Activated CD8-positive, alpha-beta memory T cell treated with anti-CD3 and anti-CD28 coated beads, Interleukin-2, amount 10 ng/mL, durations not matched to agents 7 days and 5 days (primary cell): Measurements from ENCODE around the gene PDE4D. TPM values are rescaled to one million over a fixed set of nuclear protein-coding genes. Genes with fewer than 3 reads are reported as not detected.

Source experiments
- ATAC-seq: fragments of 150-1000 bp; cut with Tn5 transposase; one replicate; pipeline ENCODE4 v1.10.0; 2021; ENCODE audit warnings: moderate library complexity
- CTCF ChIA-PET: fragments of 350-600 bp; sonication (Branson Sonifier 250); formaldehyde crosslinking; loops from one replicate; lab custom pipeline; 2021; ENCODE audit warnings: antibody characterized with exemption; lab: Charles Lee
- DNase-seq: peaks from one replicate; pipeline ENCODE4 v3.0.0-alpha.2; 2020
- H3K27ac Mint-ChIP-seq: one replicate; pipeline ENCODE4 v1.8.0; 2021; ENCODE audit warnings: mild to moderate bottlenecking, mixed read lengths
- H3K27me3 Mint-ChIP-seq: one replicate; pipeline ENCODE4 v1.8.0; 2021; ENCODE audit warnings: mixed read lengths
- H3K36me3 Mint-ChIP-seq: one replicate; pipeline ENCODE4 v1.8.0; 2021; ENCODE audit warnings: mild to moderate bottlenecking, mixed read lengths
- H3K4me1 Mint-ChIP-seq: one replicate; pipeline ENCODE4 v1.8.0; 2021; ENCODE audit warnings: mixed read lengths
- H3K4me3 Mint-ChIP-seq: one replicate; pipeline ENCODE4 v1.8.0; 2021; ENCODE audit warnings: mild to moderate bottlenecking, moderate library complexity, mixed read lengths
- H3K9me3 Mint-ChIP-seq: one replicate; pipeline ENCODE4 v1.8.0; 2022; ENCODE audit warnings: low read depth, mixed read lengths
- total RNA-seq, 2 experiments: library from RNA; stranded (reverse); gene quantifications; one replicate each; pipeline ENCODE4 v1.2.3, GENCODE V29; 2021

Gene PDE4D
- total RNA-seq, 2 experiments from 2014 or later, result 59.3 to 66.2 TPM

- H3K4me1 Mint-ChIP-seq, result no peaks in the 10 kb centered on the region
- DNase-seq (no peak), ATAC-seq (no peak)
- H3K9me3 Mint-ChIP-seq, result no peaks in the 10 kb centered on the region
- H3K4me3 Mint-ChIP-seq, result no peak overlapping the region
- CTCF ChIA-PET, result no interaction called here
- H3K27ac Mint-ChIP-seq, result no peak overlapping the region
- no peaks in the 10 kb centered on the region for H3K27me3 Mint-ChIP-seq
- no peaks in the 10 kb centered on the region for H3K36me3 Mint-ChIP-seq
These were observed 60.8 kb downstream of the PDE4D start for GRCh38 chr5:59832577-59833301.

- Mint-ChIP-seq H3K4me3 (no peak overlapping the region), H3K9me3 (no peaks in the 10 kb centered on the region), H3K4me1 (no peaks in the 10 kb centered on the region), H3K27me3 (no peaks in the 10 kb centered on the region), H3K27ac (no peak overlapping the region), H3K36me3 (no peaks in the 10 kb centered on the region)
- ATAC-seq (no peak), DNase-seq (no peak)
- CTCF ChIA-PET, result no interaction called here
These were observed 62.1 kb downstream of the PDE4D start for GRCh38 chr5:59831326-59832010.

DNA sequence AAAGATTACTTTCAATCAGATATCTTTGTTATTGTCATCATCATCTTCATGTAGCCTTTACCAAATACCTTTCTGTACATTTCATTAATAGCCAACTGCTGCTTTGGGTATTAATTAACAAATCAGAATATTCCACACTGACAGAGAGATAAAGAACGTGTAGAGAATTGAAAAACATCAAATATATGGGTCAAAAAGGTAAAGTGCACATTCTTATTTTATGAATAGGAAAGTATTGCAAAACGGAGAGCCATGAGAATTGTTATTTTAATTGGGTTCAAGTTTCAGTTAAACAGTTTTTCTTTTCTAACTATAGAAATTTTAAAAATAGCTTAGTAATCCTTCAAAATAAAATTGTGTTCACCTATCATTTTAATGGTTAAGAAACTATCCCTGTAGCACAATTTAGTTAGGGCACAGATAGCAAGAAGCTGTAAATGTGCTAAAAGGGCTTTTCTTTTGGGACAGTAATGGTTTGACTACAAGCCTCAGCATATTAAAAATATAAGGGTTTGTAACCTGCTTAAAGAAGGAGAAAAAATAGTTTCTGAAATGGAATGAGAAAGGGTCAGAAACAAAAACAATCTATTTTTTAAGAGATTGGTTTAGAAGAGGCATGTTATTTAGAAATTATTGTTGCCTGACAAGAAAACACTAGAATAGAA lies 62.9 kb downstream of the PDE4D start:
- DNase-seq (no peak), ATAC-seq (no peak)
- CTCF ChIA-PET, result no interaction called here
- no peaks in the 10 kb centered on the region for H3K4me1 Mint-ChIP-seq
- no peak overlapping the region for H3K4me3 Mint-ChIP-seq
- no peaks in the 10 kb centered on the region for H3K9me3 Mint-ChIP-seq
- H3K27me3 Mint-ChIP-seq, result no peaks in the 10 kb centered on the region
- no peak overlapping the region for H3K27ac Mint-ChIP-seq
- H3K36me3 Mint-ChIP-seq, result no peaks in the 10 kb centered on the region

GRCh38 chr5:59829922-59830321 lies 63.6 kb downstream of the PDE4D start:
- DNase-seq (no peak), ATAC-seq (no peak)
- Mint-ChIP-seq H3K27me3 (no peaks in the 10 kb centered on the region), H3K4me3 (no peak overlapping the region), H3K9me3 (no peaks in the 10 kb centered on the region), H3K36me3 (no peaks in the 10 kb centered on the region), H3K27ac (no peak overlapping the region), H3K4me1 (no peaks in the 10 kb centered on the region)
- CTCF ChIA-PET, result no interaction called here

GRCh38 chr5:59829386-59829785 lies 64.1 kb downstream of the PDE4D start:
- no peak overlapping the region for H3K4me3 Mint-ChIP-seq
- no peaks in the 10 kb centered on the region for H3K27me3 Mint-ChIP-seq
- no peak for DNase-seq
- H3K27ac Mint-ChIP-seq, result no peak overlapping the region
- H3K4me1 Mint-ChIP-seq, result no peaks in the 10 kb centered on the region
- no peak for ATAC-seq
- CTCF ChIA-PET, result no interaction called here
- no peaks in the 10 kb centered on the region for H3K9me3 Mint-ChIP-seq
- H3K36me3 Mint-ChIP-seq, result no peaks in the 10 kb centered on the region

GRCh38 chr5:59828623-59829022 lies 64.9 kb downstream of the PDE4D start:
- Mint-ChIP-seq H3K27me3 (no peaks in the 10 kb centered on the region), H3K27ac (no peak overlapping the region), H3K4me3 (no peak overlapping the region), H3K9me3 (no peaks in the 10 kb centered on the region), H3K36me3 (no peaks in the 10 kb centered on the region), H3K4me1 (no peaks in the 10 kb centered on the region)
- CTCF ChIA-PET, result no interaction called here
- DNase-seq, result no peak
- no peak for ATAC-seq

DNA sequence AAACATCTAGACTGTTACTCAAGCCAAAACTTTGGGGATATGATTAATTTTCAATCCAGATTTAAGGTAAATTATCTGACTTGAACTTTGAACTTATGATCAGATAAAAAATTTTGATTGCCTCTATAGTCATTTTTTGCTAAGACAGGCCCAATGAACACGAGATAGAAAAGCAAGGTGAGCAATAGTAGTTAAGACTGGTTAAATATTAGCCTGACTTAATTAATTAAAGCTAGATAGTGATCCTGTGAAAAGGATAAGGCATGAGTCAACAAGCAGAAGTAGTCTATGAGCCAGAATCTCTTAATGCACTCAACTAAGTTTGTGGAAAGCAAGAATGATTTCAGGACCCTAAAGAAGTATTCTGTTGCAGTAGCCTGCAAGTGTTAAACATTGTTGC lies 66.5 kb downstream of the PDE4D start:
- H3K4me1 Mint-ChIP-seq, result no peaks in the 10 kb centered on the region
- CTCF ChIA-PET, result interaction anchor here (1.7 kb wide), 1 partner anchor 16 kb away, joined by 6 read pairs; no protein-coding TSS in a partner anchor
- H3K36me3 Mint-ChIP-seq, result no peaks in the 10 kb centered on the region
- H3K4me3 Mint-ChIP-seq, result no peak overlapping the region
- DNase-seq, result no peak
- no peaks in the 10 kb centered on the region for H3K9me3 Mint-ChIP-seq
- ATAC-seq, result no peak
- H3K27ac Mint-ChIP-seq, result no peak overlapping the region
- peaks cover 4% of the 10 kb centered on the region for H3K27me3 Mint-ChIP-seq

DNA sequence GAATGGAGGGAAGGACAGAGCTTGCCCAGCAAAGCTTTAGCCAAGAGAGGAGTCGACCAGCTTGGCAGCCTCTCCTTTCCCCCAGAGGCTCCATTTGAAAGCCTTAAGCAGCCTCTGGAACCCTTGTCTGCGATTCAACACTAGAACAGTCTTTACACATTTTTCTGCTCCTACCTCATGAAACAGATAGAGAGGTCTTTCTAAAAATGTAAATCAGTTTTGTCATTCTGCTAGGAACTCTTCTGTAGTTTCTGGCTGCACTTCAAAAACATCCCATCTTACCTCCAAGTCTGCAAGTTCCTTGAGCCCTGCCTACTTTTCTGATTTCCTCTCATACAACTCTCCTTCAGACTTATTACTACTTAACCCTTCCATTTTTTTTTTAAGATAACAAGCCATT lies 70.1 kb downstream of the PDE4D start:
- no peak overlapping the region for H3K4me3 Mint-ChIP-seq
- peaks cover 12% of the 10 kb centered on the region for H3K27me3 Mint-ChIP-seq
- DNase-seq (no peak), ATAC-seq (no peak)
- CTCF ChIA-PET, result no interaction called here
- no peaks in the 10 kb centered on the region for H3K9me3 Mint-ChIP-seq
- no peaks in the 10 kb centered on the region for H3K4me1 Mint-ChIP-seq
- H3K36me3 Mint-ChIP-seq, result no peaks in the 10 kb centered on the region
- no peak overlapping the region for H3K27ac Mint-ChIP-seq

DNA sequence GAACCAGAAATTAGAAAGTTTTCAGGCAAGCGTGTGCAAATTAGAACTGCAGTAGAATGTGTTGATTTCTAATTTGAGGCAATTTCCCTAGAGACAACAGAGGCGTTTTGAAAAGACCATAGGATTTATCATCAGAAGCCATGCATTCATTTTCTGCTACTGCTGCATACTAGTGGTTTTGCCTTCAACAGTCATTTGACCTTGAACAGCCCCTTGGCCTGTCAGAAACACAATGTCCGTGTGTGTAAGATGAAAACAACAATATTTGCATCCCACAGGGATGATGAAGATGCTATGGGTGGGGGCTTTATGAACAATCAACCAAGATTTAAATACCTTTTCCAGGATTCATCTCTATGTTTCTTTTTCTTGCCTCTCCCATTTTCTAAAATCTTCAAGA lies 73.7 kb downstream of the PDE4D start:
- Mint-ChIP-seq H3K27ac (no peak overlapping the region), H3K27me3 (peaks cover 13% of the 10 kb centered on the region), H3K4me3 (no peak overlapping the region), H3K36me3 (no peaks in the 10 kb centered on the region), H3K9me3 (no peaks in the 10 kb centered on the region), H3K4me1 (no peaks in the 10 kb centered on the region)
- ATAC-seq, result no peak
- DNase-seq, result no peak
- CTCF ChIA-PET, result interaction anchor here (1.0 kb wide), 1 partner anchor 20 kb away, joined by 3 read pairs; no protein-coding TSS in a partner anchor

GRCh38 chr5:59817536-59817935 lies 76.0 kb downstream of the PDE4D start:
- no peak for ATAC-seq
- Mint-ChIP-seq H3K27ac (no peak overlapping the region), H3K4me3 (no peak overlapping the region), H3K9me3 (no peaks in the 10 kb centered on the region), H3K36me3 (no peaks in the 10 kb centered on the region), H3K4me1 (no peaks in the 10 kb centered on the region), H3K27me3 (peaks cover 15% of the 10 kb centered on the region)
- CTCF ChIA-PET, result interaction anchor here (1.2 kb wide), 1 partner anchor 17 kb away, joined by 3 read pairs; no protein-coding TSS in a partner anchor
- DNase-seq, result no peak

GRCh38 chr5:59816654-59817300 lies 76.7 kb downstream of the PDE4D start:
- DNase-seq, result no peak
- no peaks in the 10 kb centered on the region for H3K9me3 Mint-ChIP-seq

DNA sequence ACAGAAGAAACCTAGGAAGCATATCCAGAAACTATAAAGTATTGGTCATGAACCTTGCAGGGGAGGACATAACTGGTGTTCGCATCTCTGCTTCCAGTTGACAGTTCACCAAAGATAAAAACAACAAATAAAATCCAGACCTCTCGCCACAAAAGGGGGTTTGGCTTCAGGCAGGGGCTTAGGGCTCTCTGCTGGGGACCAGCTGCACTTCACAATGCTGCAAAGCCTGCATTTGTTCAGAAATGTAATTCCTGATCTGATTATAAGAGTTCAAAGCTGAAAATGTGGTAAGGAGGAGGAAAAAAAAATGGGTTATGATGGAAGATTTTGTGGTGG lies 79.0 kb downstream of the PDE4D start:
- CTCF ChIA-PET, result interaction anchor here (0.9 to 1.5 kb wide), 5 partner anchors 11 to 874 kb away, joined by 3 to 7 read pairs (median 3); no protein-coding TSS in a partner anchor
- Mint-ChIP-seq H3K4me3 (no peak overlapping the region), H3K9me3 (no peaks in the 10 kb centered on the region), H3K27ac (no peak overlapping the region), H3K4me1 (peaks cover 2% of the 10 kb centered on the region), H3K27me3 (peaks cover 22% of the 10 kb centered on the region), H3K36me3 (no peaks in the 10 kb centered on the region)
- DNase-seq (no peak), ATAC-seq (no peak)

More at GRCh38 chr5:59816654-59817300, 76.7 kb downstream of the PDE4D start:
- Mint-ChIP-seq H3K36me3 (no peaks in the 10 kb centered on the region), H3K27ac (no peak overlapping the region), H3K4me3 (no peak overlapping the region), H3K27me3 (peaks cover 14% of the 10 kb centered on the region), H3K4me1 (no peaks in the 10 kb centered on the region)
- ATAC-seq, result no peak
- CTCF ChIA-PET, result no interaction called here

GRCh38 chr5:59813761-59814536 lies 79.6 kb downstream of the PDE4D start:
- no peak overlapping the region for H3K27ac Mint-ChIP-seq
- CTCF ChIA-PET, result interaction anchor here (1.2 to 1.5 kb wide), 3 partner anchors 12 to 855 kb away, joined by 3 to 7 read pairs (median 4); no protein-coding TSS in a partner anchor
- H3K9me3 Mint-ChIP-seq, result no peaks in the 10 kb centered on the region
- no peak overlapping the region for H3K4me3 Mint-ChIP-seq
- H3K27me3 Mint-ChIP-seq, result peaks cover 22% of the 10 kb centered on the region
- no peaks in the 10 kb centered on the region for H3K36me3 Mint-ChIP-seq
- DNase-seq (no peak), ATAC-seq (peak; percentile 39)
- H3K4me1 Mint-ChIP-seq, result peaks cover 2% of the 10 kb centered on the region
